GM18508 (cell line): ENCODE results near the gene MBNL2.
"Not testable (repeated sequence)": the region's sequence is repeated elsewhere in the genome, so short reads cannot be mapped to it uniquely, and the experiment has no call there.

ENCODE experiments used
- ATAC-seq: cut with Tn5 transposase; IDR thresholded peaks from one replicate; pipeline ENCODE4 v1.9.1; 2021; ENCODE audit warnings: moderate number of reproducible peaks; ENCODE audit not compliant: insufficient read depth, unreplicated experiment

MBNL2 gene

GRCh38 chr13:97339019-97339987 is 117.2 kb downstream of the MBNL2 start:
- ATAC-seq: no peak

- peak; percentile 47 for ATAC-seq
Observed at GRCh38 chr13:97339988-97340749, 118.0 kb downstream of the MBNL2 start.

GRCh38 chr13:97341135-97341534 is 119.0 kb downstream of the MBNL2 start:
- no peak for ATAC-seq

GRCh38 chr13:97342136-97342535 is 120.0 kb downstream of the MBNL2 start:
- no peak for ATAC-seq

- ATAC-seq: no peak
Observed at GRCh38 chr13:97342936-97343335, 120.8 kb downstream of the MBNL2 start.

- peak; percentile 64 for ATAC-seq
Observed at GRCh38 chr13:97344265-97345175, 122.4 kb downstream of the MBNL2 start.

GRCh38 chr13:97346097-97346496 is 124.0 kb downstream of the MBNL2 start:
- no peak for ATAC-seq

GRCh38 chr13:97346561-97347254 is 124.6 kb downstream of the MBNL2 start:
- ATAC-seq: no peak

- ATAC-seq: no peak
Observed at GRCh38 chr13:97347255-97347932, 125.3 kb downstream of the MBNL2 start.

GRCh38 chr13:97348569-97349100 is 126.5 kb downstream of the MBNL2 start:
- no peak for ATAC-seq

GRCh38 chr13:97352012-97352411 is 129.9 kb downstream of the MBNL2 start:
- ATAC-seq: not testable (repeated sequence)

- ATAC-seq: no peak
Observed at GRCh38 chr13:97352815-97353214, 130.7 kb downstream of the MBNL2 start.

GRCh38 chr13:97353927-97354675 is 132.0 kb downstream of the MBNL2 start:
- no peak for ATAC-seq

- ATAC-seq: no peak
Observed at GRCh38 chr13:97354808-97355207, 132.7 kb downstream of the MBNL2 start.

GRCh38 chr13:97356592-97356991 is 134.5 kb downstream of the MBNL2 start:
- ATAC-seq: no peak

GRCh38 chr13:97359181-97360057 is 137.3 kb downstream of the MBNL2 start:
- no peak for ATAC-seq

- no peak for ATAC-seq
Observed at GRCh38 chr13:97360610-97361009, 138.5 kb downstream of the MBNL2 start.
